Upper lobe of right lung (tissue), 1 donor: Measurements from ENCODE around the gene CFLAR. TPM values are rescaled to one million over a fixed set of nuclear protein-coding genes. Genes with fewer than 3 reads are reported as not detected.

ENCODE experiments used
- ATAC-seq: fragments of 200-7000 bp; cut with Tn5 transposase; one replicate; pipeline ENCODE4 v1.9.1; 2020; ENCODE audit warnings: mild to moderate bottlenecking, moderate library complexity
- DNase-seq: peaks from one replicate; pipeline ENCODE4 v3.0.0-alpha.2; 2020
- H3K27ac ChIP-seq: fragments of 200-600 bp; one replicate; pipeline ENCODE4 v1.8.0; 2022
- H3K27me3 ChIP-seq: fragments of 200-600 bp; one replicate; pipeline ENCODE4 v1.8.0; 2022; ENCODE audit warnings: mild to moderate bottlenecking
- H3K36me3 ChIP-seq: fragments of 200-600 bp; one replicate; pipeline ENCODE4 v1.8.0; 2022
- H3K4me1 ChIP-seq: fragments of 200-600 bp; one replicate; pipeline ENCODE4 v1.8.0; 2022
- H3K4me3 ChIP-seq: fragments of 200-600 bp; one replicate; pipeline ENCODE4 v1.8.0; 2022; ENCODE audit warnings: mild to moderate bottlenecking
- H3K9me3 ChIP-seq: fragments of 200-600 bp; one replicate; pipeline ENCODE4 v1.8.0; 2022
- CTCF ChIP-seq: fragments of 200-600 bp; IDR thresholded peaks from one replicate; pipeline ENCODE4 v1.8.0; 2022; ENCODE audit warnings: antibody characterized with exemption
- intact Hi-C: fragments of 100-400 bp; cut with DNase I; formaldehyde crosslinking; loops from one replicate; pipeline ENCODE4 v1.11.0; 2022
- total RNA-seq: library from RNA; stranded (reverse); fragmentation: NEBNext Ultra II Directional; extraction: Animal tissue kit (Norgen Biotek cat#: 25700); gene quantifications from one replicate; pipeline ENCODE4 v1.2.1, GENCODE V29; 2021
- donor health status: DM: no; HTN: yes; CAD: no; lungs with severe emphysema.

Gene CFLAR
- total RNA-seq, 1 donor from 2014 or later = 316 TPM

DNA sequence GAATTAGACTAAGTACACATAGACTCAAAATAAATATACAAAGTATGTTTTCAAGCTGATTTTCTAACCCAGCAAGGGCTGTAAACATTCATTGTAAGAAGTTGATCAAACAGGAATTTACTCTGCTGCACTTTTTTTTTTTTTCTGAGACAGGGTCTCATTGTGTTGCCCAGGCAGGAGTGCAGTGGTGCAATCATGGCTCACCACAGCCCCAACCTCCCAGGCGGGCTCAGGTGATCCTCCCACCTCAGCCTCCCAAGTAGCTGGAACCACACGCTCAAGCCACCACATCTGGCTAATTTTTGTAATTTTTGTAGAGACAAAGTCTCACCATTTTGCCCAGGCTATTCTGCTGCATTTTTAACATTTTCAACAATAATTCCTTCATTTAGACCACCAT lies 8.3 kb upstream of the CFLAR start:
- Histone ChIP-seq H3K9me3 (no peaks in the 10 kb centered on the region), H3K27me3 (no peaks in the 10 kb centered on the region), H3K27ac (no peak overlapping the region), H3K4me3 (no peak overlapping the region), H3K4me1 (no peaks in the 10 kb centered on the region), H3K36me3 (no peaks in the 10 kb centered on the region)
- TF ChIP-seq CTCF = no peak
- DNase-seq (no peak), ATAC-seq (no peak)
- intact Hi-C loops = no loop called here

DNA sequence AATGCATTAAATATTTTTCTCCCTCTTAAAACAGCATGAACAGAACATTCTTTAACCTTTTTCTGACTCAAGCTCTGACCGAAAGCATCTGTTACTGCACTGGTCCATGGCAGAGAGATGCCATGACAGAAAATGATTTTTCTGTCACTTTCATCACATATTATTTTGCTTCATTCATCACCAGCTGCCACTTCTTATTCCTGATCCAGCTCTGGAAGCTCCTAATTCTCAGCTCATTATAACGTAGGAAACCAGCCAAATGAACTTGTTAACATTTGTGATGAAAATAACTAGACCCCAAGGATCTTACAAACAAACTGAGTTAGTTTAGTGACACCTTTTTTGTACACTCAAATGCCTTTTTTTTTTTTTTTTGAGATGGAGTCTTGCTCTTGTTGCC lies 7.6 kb upstream of the CFLAR start:
- no peak overlapping the region for H3K27ac ChIP-seq
- H3K9me3 ChIP-seq = no peaks in the 10 kb centered on the region
- no peak for TF ChIP-seq CTCF
- no peak for DNase-seq
- no peak for ATAC-seq
- intact Hi-C loops = no loop called here
- H3K36me3 ChIP-seq = no peaks in the 10 kb centered on the region
- no peaks in the 10 kb centered on the region for H3K27me3 ChIP-seq
- H3K4me3 ChIP-seq = no peak overlapping the region
- no peaks in the 10 kb centered on the region for H3K4me1 ChIP-seq

DNA sequence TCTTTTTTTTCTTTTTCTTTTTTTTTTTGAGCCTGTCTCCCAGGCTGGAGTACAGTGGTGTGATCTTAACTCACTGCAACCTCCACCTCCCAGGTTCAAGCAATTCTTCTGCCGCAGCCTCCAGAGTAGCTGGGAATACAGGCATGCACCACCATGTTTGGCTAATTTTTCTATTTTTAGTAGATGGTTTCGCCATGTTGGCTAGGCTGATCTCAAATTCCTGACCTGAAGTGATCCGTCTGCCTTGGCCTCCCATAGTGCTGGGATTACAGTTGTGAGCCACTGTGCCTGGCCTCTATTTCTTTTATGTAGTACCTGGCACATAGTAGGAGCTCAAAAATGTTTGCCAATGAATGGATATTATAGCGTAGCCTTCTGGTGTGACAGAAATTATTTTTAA lies 6.8 kb upstream of the CFLAR start:
- H3K27ac ChIP-seq = no peak overlapping the region
- DNase-seq (no peak), ATAC-seq (no peak)
- H3K4me3 ChIP-seq = no peak overlapping the region
- TF ChIP-seq CTCF = no peak
- no peaks in the 10 kb centered on the region for H3K4me1 ChIP-seq
- H3K27me3 ChIP-seq = no peaks in the 10 kb centered on the region
- H3K36me3 ChIP-seq = no peaks in the 10 kb centered on the region
- no peaks in the 10 kb centered on the region for H3K9me3 ChIP-seq
- intact Hi-C loops = no loop called here

GRCh38 chr2:201110615-201111014 lies 5.3 kb upstream of the CFLAR start:
- Histone ChIP-seq H3K4me1 (peaks cover 10% of the 10 kb centered on the region), H3K27me3 (no peaks in the 10 kb centered on the region), H3K9me3 (no peaks in the 10 kb centered on the region), H3K36me3 (no peaks in the 10 kb centered on the region), H3K4me3 (no peak overlapping the region), H3K27ac (no peak overlapping the region)
- ATAC-seq = no peak
- intact Hi-C loops = no loop called here
- DNase-seq = no peak
- TF ChIP-seq CTCF = no peak

GRCh38 chr2:201111096-201111495 lies 4.9 kb upstream of the CFLAR start:
- no peak for ATAC-seq
- no peak for TF ChIP-seq CTCF
- no peak overlapping the region for H3K4me3 ChIP-seq
- no peak for DNase-seq
- peaks cover 10% of the 10 kb centered on the region for H3K4me1 ChIP-seq
- intact Hi-C loops = no loop called here
- H3K27ac ChIP-seq = no peak overlapping the region
- H3K27me3 ChIP-seq = no peaks in the 10 kb centered on the region
- no peaks in the 10 kb centered on the region for H3K36me3 ChIP-seq
- no peaks in the 10 kb centered on the region for H3K9me3 ChIP-seq

DNA sequence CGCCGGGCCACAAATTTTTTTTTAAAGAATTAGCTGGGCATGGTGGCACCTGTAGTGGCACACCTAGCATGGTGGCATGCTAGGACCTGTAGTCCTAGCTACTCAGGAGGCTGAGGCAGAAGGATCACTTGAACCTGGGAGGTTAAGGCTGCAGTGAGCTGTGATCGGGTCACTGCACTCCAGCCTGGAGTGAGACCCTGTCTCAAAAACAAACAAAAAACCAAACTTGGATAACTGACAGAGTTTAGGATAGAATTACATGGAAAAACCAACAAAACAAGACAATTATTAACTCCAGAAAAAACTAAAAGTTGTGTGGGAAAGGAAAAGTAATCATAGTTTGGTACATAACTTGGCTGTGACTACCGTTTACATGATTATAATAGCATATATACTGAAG lies 1.6 kb upstream of the CFLAR start:
- DNase-seq = no peak
- ATAC-seq = no peak
- H3K27me3 ChIP-seq = no peaks in the 10 kb centered on the region
- no peaks in the 10 kb centered on the region for H3K9me3 ChIP-seq
- H3K36me3 ChIP-seq = no peaks in the 10 kb centered on the region
- peak overlapping the region; percentile 83 for H3K4me3 ChIP-seq
- no peak overlapping the region for H3K27ac ChIP-seq
- intact Hi-C loops = no loop called here
- TF ChIP-seq CTCF = no peak
- H3K4me1 ChIP-seq = peaks cover 10% of the 10 kb centered on the region
